Activated CD4-positive, CD25-positive, alpha-beta regulatory T cell (primary cell): Measurements from ENCODE around the gene CBX1.
"Not testable (repeated sequence)": the region's sequence is repeated elsewhere in the genome, so short reads cannot be mapped to it uniquely, and the experiment has no call there.

Experiments used
- DNase-seq, 4 experiments: peaks; one replicate each; lab custom pipeline; 2025; lab: John Stamatoyannopoulos, UW

The CBX1 gene

GRCh38 chr17:48051706-48052486 is 49.4 kb downstream of the CBX1 start:
- no peak for DNase-seq

GRCh38 chr17:48051283-48051682 is 50.0 kb downstream of the CBX1 start:
- DNase-seq: no peak

GRCh38 chr17:48048384-48049126 is 52.7 kb downstream of the CBX1 start:
- peak in 1 of 4 experiments; percentile 21 for DNase-seq

- peak; percentile 92 to 95 (median 94) for DNase-seq
Observed at GRCh38 chr17:48047741-48048383, 53.4 kb downstream of the CBX1 start, which contains the start of gene NFE2L1. NFE2L1 (plus strand) TSS chr17:48048359; CDS start chr17:48051119, 2,760 bp downstream.

GRCh38 chr17:48047113-48047740 is 54.1 kb downstream of the CBX1 start:
- no peak for DNase-seq

GRCh38 chr17:48046296-48046695 is 55.0 kb downstream of the CBX1 start:
- DNase-seq: no peak

GRCh38 chr17:48045316-48046001 is 55.8 kb downstream of the CBX1 start:
- DNase-seq: no peak

- DNase-seq: no peak
Observed at GRCh38 chr17:48044851-48045250, 56.4 kb downstream of the CBX1 start.

- DNase-seq: no peak
Observed at GRCh38 chr17:48043176-48043575, 58.1 kb downstream of the CBX1 start.

GRCh38 chr17:48038687-48039086 is 62.6 kb downstream of the CBX1 start:
- no peak for DNase-seq

GRCh38 chr17:48037838-48038323 is 63.4 kb downstream of the CBX1 start:
- no peak for DNase-seq

- peak in 3 of 4 experiments; percentile 34 to 41 (median 38) for DNase-seq
Observed at GRCh38 chr17:48037036-48037837, 64.0 kb downstream of the CBX1 start, which contains the start of gene COPZ2. COPZ2 (minus strand) TSS chr17:48037797; CDS start chr17:48037777, 20 bp downstream.

GRCh38 chr17:48036693-48037035 is 64.6 kb downstream of the CBX1 start:
- DNase-seq: no peak

- not testable (repeated sequence) for DNase-seq
Observed at GRCh38 chr17:48034734-48035133, 66.5 kb downstream of the CBX1 start.

- no peak for DNase-seq
Observed at GRCh38 chr17:48031966-48032365, 69.3 kb downstream of the CBX1 start.

GRCh38 chr17:48030531-48030930 is 70.7 kb downstream of the CBX1 start:
- no peak for DNase-seq

- DNase-seq: no peak
Observed at GRCh38 chr17:48028736-48029135, 72.5 kb downstream of the CBX1 start.

- no peak for DNase-seq
Observed at GRCh38 chr17:48027322-48027981, 73.8 kb downstream of the CBX1 start.

- peak; percentile 39 to 61 (median 52) for DNase-seq
Observed at GRCh38 chr17:48026502-48027321, 74.6 kb downstream of the CBX1 start.
